Osteoblast (primary cell): ENCODE measurements around the gene KIAA0232. TPM values are rescaled to one million over a fixed set of nuclear protein-coding genes. Genes with fewer than 3 reads are reported as not detected.
A peak's percentile ranks its signal among the peaks of the same experiment; 100 is the strongest.

Experiments
- DNase-seq: peaks from one replicate; pipeline ENCODE4 v3.0.0; 2011; ENCODE audit warnings: low spot score, mixed read lengths; ENCODE audit not compliant: insufficient read length; ENCODE audit errors: missing footprints
- H2AFZ ChIP-seq: 2 replicates; pipeline ENCODE4 v1.6.0; 2011; ENCODE audit warnings: mild to moderate bottlenecking, low read length
- H3K27ac ChIP-seq: 2 replicates; pipeline ENCODE4 v1.5.1; 2011; ENCODE audit warnings: mild to moderate bottlenecking, low read depth, low read length, moderate library complexity
- H3K27me3 ChIP-seq: 2 replicates; pipeline ENCODE4 v1.6.0; 2012; ENCODE audit warnings: mild to moderate bottlenecking, control low read depth, inconsistent platforms, low read length, moderate library complexity; ENCODE audit not compliant: insufficient read depth
- H3K36me3 ChIP-seq: 2 replicates; pipeline ENCODE4 v1.5.1; 2011; ENCODE audit warnings: mild to moderate bottlenecking, low read length, control low read depth, moderate library complexity; ENCODE audit not compliant: insufficient read depth
- H3K4me1 ChIP-seq: 2 replicates; pipeline ENCODE4 v1.5.1; 2011; ENCODE audit warnings: mild to moderate bottlenecking, low read length, control low read depth, moderate library complexity; ENCODE audit not compliant: insufficient read depth
- H3K4me2 ChIP-seq: 2 replicates; pipeline ENCODE4 v1.6.0; 2011; ENCODE audit warnings: mild to moderate bottlenecking, low read length; ENCODE audit not compliant: insufficient read depth
- H3K4me3 ChIP-seq: fragments of 200-600 bp; sonication (generic); 3 replicates; pipeline ENCODE4 v1.5.1; 2012; ENCODE audit warnings: mild to moderate bottlenecking, low read length, inconsistent platforms; ENCODE audit not compliant: insufficient read depth
- H3K79me2 ChIP-seq: 2 replicates; pipeline ENCODE4 v1.6.0; 2012; ENCODE audit warnings: mild to moderate bottlenecking, low read length, control low read depth, inconsistent platforms; ENCODE audit not compliant: insufficient read depth
- H3K9me3 ChIP-seq: 2 replicates; pipeline ENCODE4 v1.5.1; 2011; ENCODE audit warnings: low read depth, low read length, control low read depth
- H4K20me1 ChIP-seq: 2 replicates; pipeline ENCODE4 v1.6.0; 2012; ENCODE audit warnings: mild to moderate bottlenecking, low read length, control low read depth; ENCODE audit not compliant: insufficient read depth
- CTCF ChIP-seq: IDR thresholded peaks from 2 replicates; pipeline ENCODE4 v1.5.1; 2011; ENCODE audit warnings: mild to moderate bottlenecking, low read depth, low read length, moderate library complexity; ENCODE audit errors: extremely low read depth
- total RNA-seq: library from RNA; depleted of rRNA; stranded (reverse); fragments of >200 nt; gene quantifications from 2 replicates; pipeline ENCODE4 v1.2.3, GENCODE V29; 2012

KIAA0232 gene
- total RNA-seq, 1 donor = 23.9 TPM

GRCh38 chr4:6761649-6762615 is 20.6 kb upstream of the KIAA0232 start:
- peaks cover 19% of the 10 kb centered on the region for H3K27me3 ChIP-seq
- DNase-seq = peak; percentile 89
- peak overlapping the region; percentile 25 for H3K4me3 ChIP-seq
- H3K36me3 ChIP-seq = no peaks in the 10 kb centered on the region
- no peak for TF ChIP-seq CTCF
- peak overlapping the region; percentile 50 for H3K4me2 ChIP-seq
- H3K9me3 ChIP-seq = no peaks in the 10 kb centered on the region
- H4K20me1 ChIP-seq = no peaks in the 10 kb centered on the region
- H3K27ac ChIP-seq = no peak overlapping the region
- no peaks in the 10 kb centered on the region for H3K4me1 ChIP-seq
- no peaks in the 10 kb centered on the region for H3K79me2 ChIP-seq
- H2AFZ ChIP-seq = peak overlapping the region; percentile 50

DNA sequence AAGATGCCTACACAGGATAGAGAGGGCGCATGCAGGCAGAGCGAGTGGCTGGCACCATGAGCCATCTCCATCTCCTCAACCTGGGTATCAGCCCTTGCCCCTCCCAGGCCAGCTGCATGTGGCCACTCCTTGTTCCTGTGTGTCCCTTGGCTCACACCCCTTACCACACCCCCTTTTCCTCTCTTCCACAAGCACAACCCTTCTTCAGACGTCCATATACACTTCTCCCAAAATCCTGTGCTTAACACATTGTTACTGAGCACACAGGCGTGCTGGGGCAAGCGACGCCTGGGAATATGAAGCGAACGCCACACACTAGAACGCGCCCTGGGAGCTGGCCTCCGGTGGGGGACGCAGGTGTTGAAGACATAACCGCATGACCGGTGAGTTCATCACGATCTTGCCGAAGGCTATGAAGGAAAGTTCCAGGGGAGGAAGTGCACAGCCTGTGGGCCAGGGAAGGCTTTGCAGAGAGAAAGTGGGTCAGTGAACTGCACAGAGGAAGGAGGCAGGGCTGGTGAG is 19.1 kb upstream of the KIAA0232 start:
- Histone ChIP-seq H3K4me3 (no peak overlapping the region), H3K36me3 (no peaks in the 10 kb centered on the region), H3K27me3 (peaks cover 19% of the 10 kb centered on the region), H4K20me1 (no peaks in the 10 kb centered on the region), H3K4me2 (no peak overlapping the region), H2AFZ (no peak overlapping the region), H3K79me2 (no peaks in the 10 kb centered on the region), H3K9me3 (no peaks in the 10 kb centered on the region), H3K4me1 (peaks cover 3% of the 10 kb centered on the region), H3K27ac (no peak overlapping the region)
- DNase-seq = peak; percentile 77
- TF ChIP-seq CTCF = peak; percentile 19

GRCh38 chr4:6764976-6765620 is 17.4 kb upstream of the KIAA0232 start:
- Histone ChIP-seq H2AFZ (no peak overlapping the region), H3K79me2 (no peaks in the 10 kb centered on the region), H3K4me1 (peaks cover 8% of the 10 kb centered on the region), H3K27ac (no peak overlapping the region), H3K4me2 (no peak overlapping the region), H3K4me3 (no peak overlapping the region), H3K36me3 (no peaks in the 10 kb centered on the region), H3K27me3 (peaks cover 19% of the 10 kb centered on the region), H3K9me3 (no peaks in the 10 kb centered on the region), H4K20me1 (no peaks in the 10 kb centered on the region)
- no peak for TF ChIP-seq CTCF
- DNase-seq = peak; percentile 71

- peaks cover 19% of the 10 kb centered on the region for H3K27me3 ChIP-seq
- DNase-seq = peak; percentile 62
These were observed 16.8 kb upstream of the KIAA0232 start for GRCh38 chr4:6765703-6766102.

More at GRCh38 chr4:6765703-6766102, 16.8 kb upstream of the KIAA0232 start:
- Histone ChIP-seq H3K4me3 (no peak overlapping the region), H2AFZ (no peak overlapping the region), H3K36me3 (no peaks in the 10 kb centered on the region), H3K27ac (no peak overlapping the region), H3K4me1 (peaks cover 10% of the 10 kb centered on the region), H4K20me1 (no peaks in the 10 kb centered on the region), H3K9me3 (no peaks in the 10 kb centered on the region), H3K79me2 (no peaks in the 10 kb centered on the region), H3K4me2 (no peak overlapping the region)
- no peak for TF ChIP-seq CTCF
